Left lung (tissue), 10 donors: ENCODE data around the gene UNC119B. TPM values are rescaled to one million over a fixed set of nuclear protein-coding genes. Genes with fewer than 3 reads are reported as not detected.
"Not testable (repeated sequence)": the region's sequence is repeated elsewhere in the genome, so short reads cannot be mapped to it uniquely, and the experiment has no call there.

Source experiments
- ATAC-seq: fragments of 200-7000 bp; cut with Tn5 transposase; one replicate; pipeline ENCODE4 v1.9.1; 2020; ENCODE audit warnings: moderate library complexity
- DNase-seq, 4 donors: peaks; one replicate each; pipeline ENCODE4 v3.0.0-alpha.2; 2013 to 2020
- H3K27ac ChIP-seq, 2 donors: fragments of 200-600 bp; sonication (generic) in 1 of 2; one replicate each; pipeline versions ENCODE4 v1.5.0 to v1.8.0; 2020 to 2021
- H3K27me3 ChIP-seq, 2 donors: fragments of 200-600 bp; sonication (generic) in 1 of 2; one replicate each; pipeline versions ENCODE4 v1.5.0 to v1.8.0; 2020 to 2021
- H3K36me3 ChIP-seq, 2 donors: fragments of 200-600 bp; sonication (generic) in 1 of 2; one replicate each; pipeline versions ENCODE4 v1.5.0 to v1.8.0; 2020 to 2021
- H3K4me1 ChIP-seq, 2 donors: fragments of 200-600 bp; one replicate each; pipeline ENCODE4 v1.8.0; 2021
- H3K4me3 ChIP-seq, 2 donors: fragments of 200-600 bp; sonication (generic) in 1 of 2; one replicate each; pipeline versions ENCODE4 v1.5.0 to v1.8.0; 2020 to 2021; ENCODE audit warnings: mild to moderate bottlenecking in 1 of 2
- H3K9me3 ChIP-seq, 2 donors: fragments of 200-600 bp; sonication (generic) in 1 of 2; one replicate each; pipeline versions ENCODE4 v1.5.0 to v1.8.0; 2020 to 2021
- CTCF ChIP-seq, 2 donors: fragments of 200-600 bp; sonication (generic) in 1 of 2; IDR thresholded peaks; one replicate each; pipeline versions ENCODE4 v1.5.0 to v1.8.0; 2021; ENCODE audit warnings: antibody characterized with exemption in 2 of 2
- intact Hi-C, 2 donors: fragments of 100-400 bp; cut with DNase I; formaldehyde crosslinking; loops; one replicate each; pipeline versions ENCODE4 v1.11.2 to v1.14.2; 2022
- polyA plus RNA-seq, 6 donors: library from polyadenylated mRNA; unstranded; fragments of 120-200 nt; gene quantifications; one replicate each; pipeline ENCODE4 v1.2.1, GENCODE V29; 2013; ENCODE audit not compliant: insufficient read length in 6 of 6
- total RNA-seq, 2 donors: library from RNA; stranded (reverse); fragmentation: NEBNext Ultra II Directional; extraction: Animal tissue kit (Norgen Biotek cat#: 25700); gene quantifications; one replicate each; pipeline ENCODE4 v1.2.1, GENCODE V29; 2021
- donor health status: DM: no; HTN: yes; CAD: no.
- donor health status: DM: no; HTN: no; CAD: no.

UNC119B gene
- total and polyA plus RNA-seq, 8 donors: 23.3 to 63.2 (median 55.0) TPM

DNA sequence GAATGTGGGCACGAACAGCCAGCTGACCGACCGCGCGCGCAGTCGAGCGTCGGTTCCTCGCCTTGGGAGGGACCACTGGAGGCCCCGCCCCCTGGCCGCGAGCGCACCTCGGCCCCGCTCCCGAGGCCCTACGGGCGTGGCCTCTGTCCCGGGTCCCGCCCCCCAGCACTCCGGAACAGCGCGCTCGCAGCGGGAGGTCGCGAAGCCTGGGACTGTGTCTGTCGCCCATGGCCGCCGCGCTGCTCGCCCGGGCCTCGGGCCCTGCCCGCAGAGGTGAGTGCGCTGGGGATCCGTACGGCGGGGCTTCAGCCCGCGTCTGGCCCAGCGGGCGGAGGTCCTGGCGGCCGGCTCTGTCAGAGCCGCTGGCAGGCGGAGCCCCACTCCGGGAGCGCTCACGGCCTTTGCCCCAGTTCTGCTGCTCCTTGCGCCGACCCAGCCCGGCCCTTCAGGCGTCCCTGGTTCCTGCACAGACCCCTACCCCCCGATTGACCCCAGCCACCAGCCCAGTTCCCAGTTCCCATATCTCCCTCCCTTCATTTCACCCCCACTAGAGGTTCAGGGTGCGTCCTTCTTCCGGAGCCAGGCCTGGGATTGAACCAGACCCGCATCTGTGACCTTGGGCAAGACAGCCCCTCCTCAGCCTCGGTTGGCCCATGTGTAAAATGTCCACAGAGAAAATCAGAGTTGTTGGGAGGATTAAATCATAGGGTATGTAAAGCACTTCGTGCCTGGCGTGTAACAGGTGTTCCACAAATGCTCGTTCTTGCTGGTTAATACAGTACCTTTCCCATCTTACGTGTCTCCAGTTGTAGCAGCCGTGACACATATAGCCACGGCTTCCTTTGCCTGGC lies 15.6 kb downstream of the UNC119B start, which contains the start of gene ACADS:
Gene ACADS, plus strand, starts transcription at position 168 of the 851 bp plus-strand sequence. Its CDS starts 60 bp downstream, at position 228.
- peak; percentile 100 for ATAC-seq
- intact Hi-C loops: no loop called here
- DNase-seq: peak; percentile 82 to 99 (median 94)
- Histone ChIP-seq H3K9me3 (no peaks in the 10 kb centered on the region), H3K36me3 (peaks cover 0 to 62% of the 10 kb centered on the region in 2 donors), H3K4me3 (peak within 1 kb of the TSS; percentile 62 to 76), H3K27me3 (no peaks in the 10 kb centered on the region), H3K4me1 (peaks cover 7 to 36% of the 10 kb centered on the region in 2 donors), H3K27ac (peak within 1 kb of the TSS; percentile 67 to 81)
- no peak for TF ChIP-seq CTCF (IDR thresholded peaks at IDR 0.05)

DNA sequence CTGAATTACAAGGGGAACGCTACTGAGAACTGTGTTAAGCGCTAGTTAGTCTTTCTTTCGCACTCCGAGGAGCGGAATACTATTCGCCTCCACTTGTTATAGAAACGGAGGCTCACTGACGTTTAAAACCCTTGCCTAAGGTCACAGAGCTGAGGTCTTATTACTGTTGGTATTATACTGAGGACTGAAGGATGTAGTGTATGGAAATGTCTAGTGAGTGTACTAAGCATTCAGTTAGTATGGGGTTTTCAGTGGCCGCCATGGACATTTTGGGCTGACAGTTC lies 16.2 kb downstream of the UNC119B start:
- Histone ChIP-seq H3K27me3 (no peaks in the 10 kb centered on the region), H3K9me3 (no peaks in the 10 kb centered on the region), H3K36me3 (peaks cover 0 to 62% of the 10 kb centered on the region in 2 donors), H3K4me3 (peak overlapping the region in 1 of 2 donors; percentile 76), H3K27ac (peak overlapping the region in 1 of 2 donors; percentile 81), H3K4me1 (peaks cover 7 to 31% of the 10 kb centered on the region in 2 donors)
- DNase-seq: no peak
- intact Hi-C loops: no loop called here
- no peak for ATAC-seq
- no peak for TF ChIP-seq CTCF (IDR thresholded peaks at IDR 0.05)

GRCh38 chr12:120726961-120727360 lies 16.7 kb downstream of the UNC119B start:
- no peak for ATAC-seq

GRCh38 chr12:120732198-120732597 lies 21.9 kb downstream of the UNC119B start:
- H3K27me3 ChIP-seq, H3K9me3 ChIP-seq, DNase-seq, ATAC-seq, intact Hi-C loops, H3K27ac ChIP-seq, H3K4me1 ChIP-seq, H3K4me3 ChIP-seq: not testable (repeated sequence)
- H3K36me3 ChIP-seq: peaks cover 0 to 40% of the 10 kb centered on the region in 2 donors

More at GRCh38 chr12:120726961-120727360, 16.7 kb downstream of the UNC119B start:
- Histone ChIP-seq H3K9me3 (no peaks in the 10 kb centered on the region), H3K4me1 (peaks cover 7 to 30% of the 10 kb centered on the region in 2 donors), H3K27me3 (no peaks in the 10 kb centered on the region), H3K27ac (no peak overlapping the region), H3K4me3 (no peak overlapping the region), H3K36me3 (peaks cover 0 to 56% of the 10 kb centered on the region in 2 donors)
- TF ChIP-seq CTCF (IDR thresholded peaks at IDR 0.05): no peak
- DNase-seq: no peak
- intact Hi-C loops: no loop called here

- no peak overlapping the region for H3K4me3 ChIP-seq
- DNase-seq: no peak
- intact Hi-C loops: no loop called here
- H3K27ac ChIP-seq: no peak overlapping the region
- no peaks in the 10 kb centered on the region for H3K27me3 ChIP-seq
- no peaks in the 10 kb centered on the region for H3K4me1 ChIP-seq
- no peak for ATAC-seq
- peaks cover 0 to 40% of the 10 kb centered on the region in 2 donors for H3K36me3 ChIP-seq
- no peaks in the 10 kb centered on the region for H3K9me3 ChIP-seq
- TF ChIP-seq CTCF (IDR thresholded peaks at IDR 0.05): no peak
These were observed 23.3 kb downstream of the UNC119B start for GRCh38 chr12:120733574-120733973.
